Inferior parietal cortex (tissue), 1 donor: Measurements from ENCODE around the gene YEATS2.
A peak's percentile ranks its signal among the peaks of the same experiment; 100 is the strongest.
"Not testable (repeated sequence)": the region's sequence is repeated elsewhere in the genome, so short reads cannot be mapped to it uniquely, and the experiment has no call there.

ENCODE experiments used
- DNase-seq: peaks from one replicate; pipeline ENCODE4 v3.0.0-alpha.2; 2016; ENCODE audit errors: extremely low spot score

YEATS2 gene

GRCh38 chr3:183714622-183715021 lies 17.0 kb downstream of the YEATS2 start:
- DNase-seq, result no peak

GRCh38 chr3:183718012-183718411 lies 20.4 kb downstream of the YEATS2 start:
- DNase-seq, result no peak

- no peak for DNase-seq
Observed at GRCh38 chr3:183725387-183725786, 27.8 kb downstream of the YEATS2 start.

- no peak for DNase-seq
Observed at GRCh38 chr3:183728204-183728603, 30.6 kb downstream of the YEATS2 start.

GRCh38 chr3:183730361-183730760 lies 32.8 kb downstream of the YEATS2 start:
- DNase-seq, result no peak

GRCh38 chr3:183731611-183732010 lies 34.0 kb downstream of the YEATS2 start:
- DNase-seq, result no peak

GRCh38 chr3:183733553-183733952 lies 36.0 kb downstream of the YEATS2 start:
- DNase-seq, result no peak

- no peak for DNase-seq
Observed at GRCh38 chr3:183734750-183735494, 37.3 kb downstream of the YEATS2 start.

- DNase-seq, result no peak
Observed at GRCh38 chr3:183737116-183737515, 39.5 kb downstream of the YEATS2 start.

- DNase-seq, result not testable (repeated sequence)
Observed at GRCh38 chr3:183740154-183740553, 42.6 kb downstream of the YEATS2 start.

GRCh38 chr3:183743231-183743630 lies 45.6 kb downstream of the YEATS2 start:
- no peak for DNase-seq

GRCh38 chr3:183745300-183746098 lies 47.9 kb downstream of the YEATS2 start:
- DNase-seq, result no peak

GRCh38 chr3:183754052-183754451 lies 56.5 kb downstream of the YEATS2 start:
- no peak for DNase-seq

GRCh38 chr3:183762304-183762703 lies 64.7 kb downstream of the YEATS2 start:
- DNase-seq, result no peak

GRCh38 chr3:183764847-183765731 lies 67.5 kb downstream of the YEATS2 start:
- DNase-seq, result no peak

- no peak for DNase-seq
Observed at GRCh38 chr3:183766107-183766506, 68.5 kb downstream of the YEATS2 start.

GRCh38 chr3:183766745-183767606 lies 69.4 kb downstream of the YEATS2 start:
- DNase-seq, result peak; percentile 90

- DNase-seq, result no peak
Observed at GRCh38 chr3:183768114-183768513, 70.5 kb downstream of the YEATS2 start.

GRCh38 chr3:183769453-183769852 lies 71.9 kb downstream of the YEATS2 start:
- no peak for DNase-seq

- DNase-seq, result no peak
Observed at GRCh38 chr3:183774631-183775030, 77.0 kb downstream of the YEATS2 start.

- DNase-seq, result peak; percentile 16
Observed at GRCh38 chr3:183775781-183776180, 78.2 kb downstream of the YEATS2 start.
